Osteoblast (primary cell): ENCODE measurements around the gene BCAS4. TPM values are rescaled to one million over a fixed set of nuclear protein-coding genes. Genes with fewer than 3 reads are reported as not detected.
A peak's percentile ranks its signal among the peaks of the same experiment; 100 is the strongest.

ENCODE experiments used
- DNase-seq: peaks from one replicate; pipeline ENCODE4 v3.0.0; 2011; ENCODE audit warnings: low spot score, mixed read lengths; ENCODE audit not compliant: insufficient read length; ENCODE audit errors: missing footprints
- H2AFZ ChIP-seq: 2 replicates; pipeline ENCODE4 v1.6.0; 2011; ENCODE audit warnings: mild to moderate bottlenecking, low read length
- H3K27ac ChIP-seq: 2 replicates; pipeline ENCODE4 v1.5.1; 2011; ENCODE audit warnings: mild to moderate bottlenecking, low read depth, low read length, moderate library complexity
- H3K27me3 ChIP-seq: 2 replicates; pipeline ENCODE4 v1.6.0; 2012; ENCODE audit warnings: mild to moderate bottlenecking, control low read depth, inconsistent platforms, low read length, moderate library complexity; ENCODE audit not compliant: insufficient read depth
- H3K36me3 ChIP-seq: 2 replicates; pipeline ENCODE4 v1.5.1; 2011; ENCODE audit warnings: mild to moderate bottlenecking, low read length, control low read depth, moderate library complexity; ENCODE audit not compliant: insufficient read depth
- H3K4me1 ChIP-seq: 2 replicates; pipeline ENCODE4 v1.5.1; 2011; ENCODE audit warnings: mild to moderate bottlenecking, low read length, control low read depth, moderate library complexity; ENCODE audit not compliant: insufficient read depth
- H3K4me2 ChIP-seq: 2 replicates; pipeline ENCODE4 v1.6.0; 2011; ENCODE audit warnings: mild to moderate bottlenecking, low read length; ENCODE audit not compliant: insufficient read depth
- H3K4me3 ChIP-seq: fragments of 200-600 bp; sonication (generic); 3 replicates; pipeline ENCODE4 v1.5.1; 2012; ENCODE audit warnings: mild to moderate bottlenecking, low read length, inconsistent platforms; ENCODE audit not compliant: insufficient read depth
- H3K79me2 ChIP-seq: 2 replicates; pipeline ENCODE4 v1.6.0; 2012; ENCODE audit warnings: mild to moderate bottlenecking, low read length, control low read depth, inconsistent platforms; ENCODE audit not compliant: insufficient read depth
- H3K9me3 ChIP-seq: 2 replicates; pipeline ENCODE4 v1.5.1; 2011; ENCODE audit warnings: low read depth, low read length, control low read depth
- H4K20me1 ChIP-seq: 2 replicates; pipeline ENCODE4 v1.6.0; 2012; ENCODE audit warnings: mild to moderate bottlenecking, low read length, control low read depth; ENCODE audit not compliant: insufficient read depth
- CTCF ChIP-seq: IDR thresholded peaks from 2 replicates; pipeline ENCODE4 v1.5.1; 2011; ENCODE audit warnings: mild to moderate bottlenecking, low read depth, low read length, moderate library complexity; ENCODE audit errors: extremely low read depth
- total RNA-seq: library from RNA; depleted of rRNA; stranded (reverse); fragments of >200 nt; gene quantifications from 2 replicates; pipeline ENCODE4 v1.2.3, GENCODE V29; 2012

The BCAS4 gene
- total RNA-seq, 1 donor: 2.9 TPM

- H3K4me2 ChIP-seq: no peak overlapping the region
- H3K36me3 ChIP-seq: no peaks in the 10 kb centered on the region
- no peak overlapping the region for H3K4me3 ChIP-seq
- H3K27me3 ChIP-seq: no peaks in the 10 kb centered on the region
- H2AFZ ChIP-seq: peak overlapping the region; percentile 48
- no peak overlapping the region for H3K27ac ChIP-seq
- H3K9me3 ChIP-seq: no peaks in the 10 kb centered on the region
- TF ChIP-seq CTCF: no peak
- no peaks in the 10 kb centered on the region for H3K4me1 ChIP-seq
- no peak for DNase-seq
- H4K20me1 ChIP-seq: no peaks in the 10 kb centered on the region
- no peaks in the 10 kb centered on the region for H3K79me2 ChIP-seq
Measured at GRCh38 chr20:50804437-50805348, 9.8 kb downstream of the BCAS4 start.

DNA sequence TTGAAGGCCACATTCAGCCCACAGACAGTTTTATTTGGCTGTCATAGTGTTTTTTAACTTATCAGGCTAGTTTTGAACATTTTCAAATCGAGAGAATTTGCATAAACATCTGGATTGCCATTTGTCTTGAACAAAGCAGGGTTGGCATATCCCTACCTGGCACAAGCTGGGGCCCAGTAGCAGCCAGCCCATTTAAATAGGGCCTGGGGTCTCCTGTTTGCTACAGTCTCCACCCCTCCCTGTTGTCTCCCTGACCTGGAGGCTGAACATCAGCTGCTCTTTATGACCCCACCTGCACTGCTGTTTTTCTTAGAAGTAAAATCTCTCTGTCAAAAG is 10.5 kb downstream of the BCAS4 start:
- Histone ChIP-seq H3K9me3 (no peaks in the 10 kb centered on the region), H4K20me1 (no peaks in the 10 kb centered on the region), H2AFZ (no peak overlapping the region), H3K36me3 (no peaks in the 10 kb centered on the region), H3K4me1 (no peaks in the 10 kb centered on the region), H3K4me3 (no peak overlapping the region), H3K4me2 (no peak overlapping the region), H3K27ac (no peak overlapping the region), H3K27me3 (no peaks in the 10 kb centered on the region), H3K79me2 (no peaks in the 10 kb centered on the region)
- no peak for TF ChIP-seq CTCF
- DNase-seq: no peak

GRCh38 chr20:50806126-50806768 is 11.4 kb downstream of the BCAS4 start:
- no peaks in the 10 kb centered on the region for H3K36me3 ChIP-seq
- no peaks in the 10 kb centered on the region for H3K4me1 ChIP-seq
- peaks cover 3% of the 10 kb centered on the region for H3K79me2 ChIP-seq
- no peak overlapping the region for H2AFZ ChIP-seq
- H3K27me3 ChIP-seq: no peaks in the 10 kb centered on the region
- H3K9me3 ChIP-seq: no peaks in the 10 kb centered on the region
- no peak overlapping the region for H3K4me3 ChIP-seq
- no peak for DNase-seq
- H3K27ac ChIP-seq: no peak overlapping the region
- H4K20me1 ChIP-seq: no peaks in the 10 kb centered on the region
- TF ChIP-seq CTCF: no peak
- H3K4me2 ChIP-seq: no peak overlapping the region

DNA sequence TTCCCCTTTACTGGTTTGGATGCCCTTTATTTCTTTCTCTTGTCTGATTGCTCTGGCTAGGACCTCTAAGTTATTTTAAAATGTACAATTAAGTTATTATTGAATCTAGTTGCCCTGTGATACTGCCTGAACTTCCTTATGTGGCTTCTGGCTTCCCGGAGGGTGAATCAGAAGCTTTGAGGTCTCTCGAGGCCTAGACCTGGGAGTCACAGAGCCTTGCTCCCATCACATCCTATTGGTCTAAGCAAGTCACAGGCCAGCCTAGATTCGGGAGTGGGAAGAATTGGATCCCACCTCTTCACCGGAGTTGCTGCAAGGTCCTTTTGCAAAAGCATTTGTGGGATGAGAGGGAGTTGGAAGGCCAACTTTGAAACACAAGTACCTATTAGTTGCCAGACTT is 15.2 kb downstream of the BCAS4 start:
- Histone ChIP-seq H3K4me3 (no peak overlapping the region), H2AFZ (no peak overlapping the region)

More for the DNA sequence above, 15.2 kb downstream of the BCAS4 start:
- Histone ChIP-seq H4K20me1 (no peaks in the 10 kb centered on the region), H3K9me3 (no peaks in the 10 kb centered on the region), H3K4me1 (peaks cover 3% of the 10 kb centered on the region), H3K79me2 (peaks cover 5% of the 10 kb centered on the region), H3K4me2 (no peak overlapping the region), H3K27ac (no peak overlapping the region), H3K27me3 (no peaks in the 10 kb centered on the region), H3K36me3 (no peaks in the 10 kb centered on the region)
- no peak for TF ChIP-seq CTCF
- DNase-seq: no peak
